Mammary epithelial cell (primary cell): ENCODE results near the gene C15orf61.

ENCODE experiments used
- CTCF ChIP-seq, 2 donors: IDR thresholded peaks in 1 of 2; conservative IDR thresholded peaks in 1 of 2; 2 replicates each; pipeline ENCODE4 v1.5.1; 2011 to 2012; ENCODE audit warnings: inconsistent platforms in 2 of 2, low read length in 2 of 2, mild to moderate bottlenecking in 2 of 2, control low read depth in 1 of 2, low read depth in 1 of 2; ENCODE audit not compliant: insufficient read depth in 1 of 2; ENCODE audit errors: extremely low read depth in 1 of 2
- EZH2 ChIP-seq: IDR thresholded peaks from 2 replicates; pipeline ENCODE4 v1.6.1; 2012; ENCODE audit warnings: low read length, inconsistent platforms, borderline replicate concordance

GRCh38 chr15:67524235-67524634 lies 3.3 kb downstream of the C15orf61 start:
- TF ChIP-seq CTCF (conservative IDR thresholded peaks at IDR 0.05 in 1 of 2, IDR thresholded peaks at IDR 0.05 in 1 of 2; ENCODE audit: extremely low read depth in 1 of 2, insufficient read depth in 1 of 2, low read depth in 1 of 2, low read length in 2 of 2), result no peak
- no peak for TF ChIP-seq EZH2
